ENCODE results near the gene CRHR2. TPM values are rescaled to one million over a fixed set of nuclear protein-coding genes. Genes with fewer than 3 reads are reported as not detected.

Gene CRHR2
- total and polyA plus RNA-seq, 2 of the 4 experiments (the other 2 are of a cell fraction): not detected

GRCh38 chr7:30658479-30659074, 23.7 kb downstream of the CRHR2 start:
- intact Hi-C loops (cut with micrococcal nuclease): no loop called here
- in situ Hi-C loops (cut with MboI; ENCODE audit: low sequenced_read_pairs): no loop called here
- H4K5ac ChIP-seq (ENCODE audit: low read depth, low read length): no peak overlapping the region
- H3K36me3 ChIP-seq (ENCODE audit: control insufficient read depth, insufficient read depth, low read length): no peaks in the 10 kb centered on the region
- no peak overlapping the region for H3K27ac ChIP-seq (ENCODE audit: insufficient read depth, low read length)
- DNase-seq (no peak), ATAC-seq (ENCODE audit: low read depth) (no peak)
- no peak overlapping the region for H2BK15ac ChIP-seq (ENCODE audit: low read depth, low read length)
- dilution Hi-C loops (cut with HindIII; ENCODE audit: low sequenced_read_pairs, unreplicated experiment): no loop called here
- BruUV-seq (replicated peaks): no TSS peak
- ChIA-PET POLR2A (ENCODE audit: unreplicated experiment) (no interaction called here), CTCF (no interaction called here)
- H2AK5ac ChIP-seq (ENCODE audit: low read depth, low read length): no peak overlapping the region
- no peak overlapping the region for H3K56ac ChIP-seq (ENCODE audit: extremely low read depth, insufficient read depth, low read length)
- H3K4ac ChIP-seq (ENCODE audit: low read depth, low read length): no peak overlapping the region
- no peaks in the 10 kb centered on the region for H3K9me3 ChIP-seq (ENCODE audit: control insufficient read depth, insufficient read depth, low read length)
- no peaks in the 10 kb centered on the region for H3K79me1 ChIP-seq (ENCODE audit: low read depth in 1 of 2, low read length in 2 of 2)
- H3K9ac ChIP-seq (ENCODE audit: low read depth, low read length): no peak overlapping the region
- no peaks in the 10 kb centered on the region for H4K20me1 ChIP-seq (ENCODE audit: insufficient read depth, low read length)
- no peak overlapping the region for H2BK5ac ChIP-seq (ENCODE audit: low read depth, low read length, poor library complexity, severe bottlenecking)
- H3K9me1 ChIP-seq (ENCODE audit: insufficient read depth, low read length): no peaks in the 10 kb centered on the region; the same call in 1 of the 2 replicates
- no peak overlapping the region for H4K8ac ChIP-seq (ENCODE audit: low read depth in 2 of 2, low read length in 2 of 2)
- H2BK20ac ChIP-seq (ENCODE audit: low read depth, low read length): no peak overlapping the region
- H3K4me2 ChIP-seq (ENCODE audit: low read depth, low read length): no peak overlapping the region
- H3K23ac ChIP-seq (ENCODE audit: low read depth, low read length): no peak overlapping the region
- no peaks in the 10 kb centered on the region for H3K4me1 ChIP-seq (ENCODE audit: control insufficient read depth, insufficient read depth, low read length)
- H4K91ac ChIP-seq (ENCODE audit: insufficient read depth, low read depth, low read length): no peak overlapping the region
- peaks cover 22% of the 10 kb centered on the region for H3K27me3 ChIP-seq (ENCODE audit: control insufficient read depth, insufficient read depth, low read length)
- H2BK120ac ChIP-seq (ENCODE audit: low read depth, low read length): no peak overlapping the region
- no peak overlapping the region for H3K18ac ChIP-seq (ENCODE audit: low read depth, low read length)
- 0% methylated on average over 1 of the region's 3 CpGs; no CpG with 5 or more reads in 1 of the 2 experiments for WGBS, 2 experiments (ENCODE audit: extremely low coverage in 2 of 2, insufficient read length in 1 of 2)
- no peak overlapping the region for H3K14ac ChIP-seq (replicated peaks; ENCODE audit: low read depth, low read length)
- no peak overlapping the region for H3K4me3 ChIP-seq (ENCODE audit: insufficient read depth, low read depth, low read length)
- H2AFZ ChIP-seq (replicated peaks; ENCODE audit: low read length, poor library complexity): no peak overlapping the region
- no peak for TF ChIP-seq NFE2L2 (IDR thresholded peaks at IDR 0.05; ENCODE audit: low read depth, low read length)
- no peak for TF ChIP-seq CTCF (conservative IDR thresholded peaks at IDR 0.05; ENCODE audit: low read depth, low read length)
- no peak for TF ChIP-seq ELK1 (IDR thresholded peaks at IDR 0.05; ENCODE audit: borderline replicate concordance, low read depth, low read length)
- TF ChIP-seq CEBPB (IDR thresholded peaks at IDR 0.05; ENCODE audit: low read depth, low read length): no peak
- TF ChIP-seq USF2 (IDR thresholded peaks at IDR 0.05; ENCODE audit: low read depth, low read length): no peak
- no peak for TF ChIP-seq MAZ (IDR thresholded peaks at IDR 0.05; ENCODE audit: borderline replicate concordance, low read depth, low read length)
- no peak for TF ChIP-seq RCOR1 (IDR thresholded peaks at IDR 0.05; ENCODE audit: insufficient replicate concordance, low read length)
- no peak for TF ChIP-seq MAFK (IDR thresholded peaks at IDR 0.05; ENCODE audit: low read depth, low read length)
- no peak for TF ChIP-seq SMC3 (IDR thresholded peaks at IDR 0.05; ENCODE audit: low read depth, low read length)
- H2AK9ac ChIP-seq (replicated peaks; ENCODE audit: low read depth, low read length, poor library complexity): no peak overlapping the region
